ENCODE measurements around the gene KRTAP12-1. TPM values are rescaled to one million over a fixed set of nuclear protein-coding genes. Genes with fewer than 3 reads are reported as not detected.

The KRTAP12-1 gene
- total RNA-seq, 2 experiments from 2014 or later, result not detected

- Mint-ChIP-seq H3K4me1 (ENCODE audit: low read depth) (no peaks in the 10 kb centered on the region), H3K27me3 (peaks cover 27% of the 10 kb centered on the region), H3K9me3 (no peaks in the 10 kb centered on the region), H3K27ac (no peak overlapping the region), H3K4me3 (no peak overlapping the region), H3K36me3 (ENCODE audit: low read depth) (no peaks in the 10 kb centered on the region)
- CTCF ChIA-PET, result no interaction called here
- no peaks in the 10 kb centered on the region for H3K36me3 ChIP-seq (ENCODE audit: insufficient read depth, low read length)
- no peak for ATAC-seq (ENCODE audit: poor library complexity)
- no peak overlapping the region for H3K4me3 ChIP-seq (ENCODE audit: low read length)
- intact Hi-C loops (cut with DNase I, micrococcal nuclease), result no loop called here
- no peak overlapping the region for H3K27ac ChIP-seq (ENCODE audit: low read depth in 1 of 2, low read length in 2 of 2)
- H3K27me3 ChIP-seq (ENCODE audit: control insufficient read depth in 1 of 2, insufficient read depth in 2 of 2, low read length in 2 of 2), result peaks cover 0 to 6% of the 10 kb centered on the region in 2 experiments
- no peak for DNase-seq
- H3K4me1 ChIP-seq (ENCODE audit: insufficient read depth, low read length), result no peaks in the 10 kb centered on the region
- no peak for TF ChIP-seq CTCF (IDR thresholded peaks at IDR 0.05)
- POLR2A ChIA-PET, result no interaction called here
- H3K9me3 ChIP-seq (ENCODE audit: control insufficient read depth in 1 of 2, insufficient read depth in 1 of 2, low read length in 2 of 2), result no peaks in the 10 kb centered on the region
Measured at GRCh38 chr21:44684483-44684882, 2.5 kb upstream of the KRTAP12-1 start.

- Mint-ChIP-seq H3K4me1 (ENCODE audit: low read depth) (no peaks in the 10 kb centered on the region), H3K36me3 (ENCODE audit: low read depth) (no peaks in the 10 kb centered on the region), H3K27ac (no peak overlapping the region), H3K27me3 (peaks cover 27% of the 10 kb centered on the region), H3K4me3 (no peak overlapping the region), H3K9me3 (no peaks in the 10 kb centered on the region)
- no peak for ATAC-seq (ENCODE audit: poor library complexity)
- Histone ChIP-seq H3K4me3 (ENCODE audit: low read length) (no peak overlapping the region), H3K36me3 (ENCODE audit: insufficient read depth, low read length) (no peaks in the 10 kb centered on the region), H3K27ac (ENCODE audit: low read depth in 1 of 2, low read length in 2 of 2) (no peak overlapping the region), H3K27me3 (ENCODE audit: control insufficient read depth in 1 of 2, insufficient read depth in 2 of 2, low read length in 2 of 2) (peaks cover 0 to 6% of the 10 kb centered on the region in 2 experiments), H3K9me3 (ENCODE audit: control insufficient read depth in 1 of 2, insufficient read depth in 1 of 2, low read length in 2 of 2) (no peaks in the 10 kb centered on the region), H3K4me1 (ENCODE audit: insufficient read depth, low read length) (no peaks in the 10 kb centered on the region)
- ChIA-PET CTCF (no interaction called here), POLR2A (no interaction called here)
- intact Hi-C loops (cut with DNase I, micrococcal nuclease), result no loop called here
- TF ChIP-seq CTCF (IDR thresholded peaks at IDR 0.05), result no peak
- no peak for DNase-seq
Measured at GRCh38 chr21:44684077-44684476, 2.1 kb upstream of the KRTAP12-1 start.

- peaks cover 27% of the 10 kb centered on the region for H3K27me3 Mint-ChIP-seq
- DNase-seq (no peak), ATAC-seq (ENCODE audit: poor library complexity) (no peak)
- H3K27ac ChIP-seq (ENCODE audit: low read depth in 1 of 2, low read length in 2 of 2), result no peak overlapping the region
- H3K9me3 Mint-ChIP-seq, result no peaks in the 10 kb centered on the region
- no peaks in the 10 kb centered on the region for H3K4me1 Mint-ChIP-seq (ENCODE audit: low read depth)
- intact Hi-C loops (cut with DNase I, micrococcal nuclease), result no loop called here
- H3K36me3 Mint-ChIP-seq (ENCODE audit: low read depth), result no peaks in the 10 kb centered on the region
- POLR2A ChIA-PET, result interaction anchor here (0.6 kb wide), 2 partner anchors 25 to 106 kb away, joined by 3 read pairs; no protein-coding TSS in a partner anchor
- no peak overlapping the region for H3K4me3 ChIP-seq (ENCODE audit: low read length)
- CTCF ChIA-PET, result no interaction called here
- no peak for TF ChIP-seq CTCF (IDR thresholded peaks at IDR 0.05)
- no peak overlapping the region for H3K4me3 Mint-ChIP-seq
- H3K27me3 ChIP-seq (ENCODE audit: control insufficient read depth in 1 of 2, insufficient read depth in 2 of 2, low read length in 2 of 2), result peaks cover 0 to 6% of the 10 kb centered on the region in 2 experiments
- H3K27ac Mint-ChIP-seq, result no peak overlapping the region
- no peaks in the 10 kb centered on the region for H3K9me3 ChIP-seq (ENCODE audit: control insufficient read depth in 1 of 2, insufficient read depth in 1 of 2, low read length in 2 of 2)
- H3K36me3 ChIP-seq (ENCODE audit: insufficient read depth, low read length), result no peaks in the 10 kb centered on the region
- H3K4me1 ChIP-seq (ENCODE audit: insufficient read depth, low read length), result no peaks in the 10 kb centered on the region
Measured at GRCh38 chr21:44682580-44683151, 703 bp upstream of the KRTAP12-1 start.
